Measurements from ENCODE around the gene HTR3E. TPM values are rescaled to one million over a fixed set of nuclear protein-coding genes. Genes with fewer than 3 reads are reported as not detected.
"Not testable (repeated sequence)": the region's sequence is repeated elsewhere in the genome, so short reads cannot be mapped to it uniquely, and the experiment has no call there.

HTR3E gene
- total RNA-seq, 2 experiments from 2014 or later = not detected

DNA sequence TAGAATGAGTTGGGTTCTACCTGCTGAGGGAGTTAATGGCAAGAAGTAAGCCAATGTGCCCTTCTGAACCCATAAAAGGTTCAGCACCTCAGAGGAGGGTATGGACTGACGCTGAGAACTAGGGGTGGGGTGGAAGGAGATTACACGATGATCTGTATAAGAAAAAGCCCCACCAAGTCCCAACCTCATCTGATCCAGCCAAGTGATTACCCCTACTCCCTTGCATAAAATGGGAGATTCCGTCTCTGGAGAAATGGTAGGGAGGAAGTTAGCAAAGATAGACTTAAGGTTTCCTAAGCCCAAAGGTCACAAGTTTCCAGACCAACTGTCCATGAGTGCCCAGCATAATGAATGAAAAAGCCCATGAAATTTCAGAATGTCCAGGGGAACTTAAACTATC is 51.2 kb downstream of the HTR3E start:
- Mint-ChIP-seq H3K9me3 (no peaks in the 10 kb centered on the region), H3K4me1 (ENCODE audit: low read depth) (no peaks in the 10 kb centered on the region), H3K36me3 (ENCODE audit: low read depth) (peaks cover 38% of the 10 kb centered on the region), H3K27ac (no peak overlapping the region), H3K4me3 (no peak overlapping the region), H3K27me3 (no peaks in the 10 kb centered on the region)
- no peak overlapping the region for H3K4me3 ChIP-seq (ENCODE audit: low read length)
- intact Hi-C loops (cut with DNase I, micrococcal nuclease) = loop anchor here in 1 of 2 experiments (10.0 kb wide), 2 partner anchors 367 to 397 kb away; no protein-coding TSS in a partner anchor
- H3K36me3 ChIP-seq (ENCODE audit: insufficient read depth, low read length) = peaks cover 34% of the 10 kb centered on the region
- ATAC-seq (ENCODE audit: poor library complexity) (no peak), DNase-seq (no peak)
- H3K9me3 ChIP-seq (ENCODE audit: control insufficient read depth in 1 of 2, insufficient read depth in 1 of 2, low read length in 2 of 2) = no peaks in the 10 kb centered on the region
- TF ChIP-seq, protein P1, sequence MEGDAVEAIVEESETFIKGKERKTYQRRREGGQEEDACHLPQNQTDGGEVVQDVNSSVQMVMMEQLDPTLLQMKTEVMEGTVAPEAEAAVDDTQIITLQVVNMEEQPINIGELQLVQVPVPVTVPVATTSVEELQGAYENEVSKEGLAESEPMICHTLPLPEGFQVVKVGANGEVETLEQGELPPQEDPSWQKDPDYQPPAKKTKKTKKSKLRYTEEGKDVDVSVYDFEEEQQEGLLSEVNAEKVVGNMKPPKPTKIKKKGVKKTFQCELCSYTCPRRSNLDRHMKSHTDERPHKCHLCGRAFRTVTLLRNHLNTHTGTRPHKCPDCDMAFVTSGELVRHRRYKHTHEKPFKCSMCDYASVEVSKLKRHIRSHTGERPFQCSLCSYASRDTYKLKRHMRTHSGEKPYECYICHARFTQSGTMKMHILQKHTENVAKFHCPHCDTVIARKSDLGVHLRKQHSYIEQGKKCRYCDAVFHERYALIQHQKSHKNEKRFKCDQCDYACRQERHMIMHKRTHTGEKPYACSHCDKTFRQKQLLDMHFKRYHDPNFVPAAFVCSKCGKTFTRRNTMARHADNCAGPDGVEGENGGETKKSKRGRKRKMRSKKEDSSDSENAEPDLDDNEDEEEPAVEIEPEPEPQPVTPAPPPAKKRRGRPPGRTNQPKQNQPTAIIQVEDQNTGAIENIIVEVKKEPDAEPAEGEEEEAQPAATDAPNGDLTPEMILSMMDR (IDR thresholded peaks at IDR 0.05) = no peak
- H3K27me3 ChIP-seq (ENCODE audit: control insufficient read depth in 1 of 2, insufficient read depth in 2 of 2, low read length in 2 of 2) = no peaks in the 10 kb centered on the region
- ChIA-PET POLR2A (interaction anchor here (1.7 kb wide), 1 partner anchor 13 kb away, joined by 4 read pairs; the partner anchor contains the start of gene EIF2B5), CTCF (interaction anchor here (1.0 kb wide), 1 partner anchor 10 kb away, joined by 3 read pairs; no protein-coding TSS in a partner anchor)
- H3K27ac ChIP-seq (ENCODE audit: low read depth in 1 of 2, low read length in 2 of 2) = no peak overlapping the region
- no peaks in the 10 kb centered on the region for H3K4me1 ChIP-seq (ENCODE audit: insufficient read depth, low read length)

DNA sequence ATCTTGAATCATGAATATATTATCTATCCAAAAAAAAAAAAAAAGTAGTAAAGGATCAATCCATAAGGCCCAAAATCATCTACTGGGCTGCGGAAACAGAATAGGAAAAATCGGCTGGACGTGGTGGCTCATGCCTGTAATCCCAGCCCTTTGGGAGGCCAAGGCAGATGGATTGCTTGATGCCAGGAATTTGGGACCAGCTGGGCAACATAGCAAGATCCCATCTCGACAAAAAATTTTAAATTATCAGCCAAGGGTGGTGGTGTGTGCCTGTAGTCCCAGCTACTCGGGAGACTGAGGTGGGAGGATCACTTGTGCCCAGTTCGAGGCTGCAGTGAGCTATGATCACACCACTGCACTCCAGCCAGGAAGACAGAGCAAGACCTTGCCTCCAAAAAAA is 52.3 kb downstream of the HTR3E start:
- Mint-ChIP-seq H3K36me3 (ENCODE audit: low read depth) (peaks cover 27% of the 10 kb centered on the region), H3K27me3 (no peaks in the 10 kb centered on the region), H3K27ac (no peak overlapping the region), H3K4me1 (ENCODE audit: low read depth) (peaks cover 7% of the 10 kb centered on the region), H3K4me3 (no peak overlapping the region), H3K9me3 (no peaks in the 10 kb centered on the region)
- ChIA-PET CTCF (interaction anchor here (1.0 kb wide), 1 partner anchor 9 kb away, joined by 3 read pairs; no protein-coding TSS in a partner anchor), POLR2A (interaction anchor here (0.6 to 1.7 kb wide), 2 partner anchors 9 to 14 kb away, joined by 3 to 4 read pairs; partner anchors contain the start of gene EIF2B5)
- ATAC-seq (ENCODE audit: poor library complexity) = no peak
- Histone ChIP-seq H3K4me3 (ENCODE audit: low read length) (no peak overlapping the region), H3K36me3 (ENCODE audit: insufficient read depth, low read length) (peaks cover 24% of the 10 kb centered on the region), H3K9me3 (ENCODE audit: control insufficient read depth in 1 of 2, insufficient read depth in 1 of 2, low read length in 2 of 2) (no peaks in the 10 kb centered on the region), H3K4me1 (ENCODE audit: insufficient read depth, low read length) (no peaks in the 10 kb centered on the region), H3K27ac (ENCODE audit: low read depth in 1 of 2, low read length in 2 of 2) (no peak overlapping the region), H3K27me3 (ENCODE audit: control insufficient read depth in 1 of 2, insufficient read depth in 2 of 2, low read length in 2 of 2) (no peaks in the 10 kb centered on the region)
- TF ChIP-seq, protein P1 (IDR thresholded peaks at IDR 0.05) = no peak
- intact Hi-C loops (cut with DNase I, micrococcal nuclease) = loop anchor here in 1 of 2 experiments (10.0 kb wide), 2 partner anchors 366 to 396 kb away; no protein-coding TSS in a partner anchor
- DNase-seq = no peak

DNA sequence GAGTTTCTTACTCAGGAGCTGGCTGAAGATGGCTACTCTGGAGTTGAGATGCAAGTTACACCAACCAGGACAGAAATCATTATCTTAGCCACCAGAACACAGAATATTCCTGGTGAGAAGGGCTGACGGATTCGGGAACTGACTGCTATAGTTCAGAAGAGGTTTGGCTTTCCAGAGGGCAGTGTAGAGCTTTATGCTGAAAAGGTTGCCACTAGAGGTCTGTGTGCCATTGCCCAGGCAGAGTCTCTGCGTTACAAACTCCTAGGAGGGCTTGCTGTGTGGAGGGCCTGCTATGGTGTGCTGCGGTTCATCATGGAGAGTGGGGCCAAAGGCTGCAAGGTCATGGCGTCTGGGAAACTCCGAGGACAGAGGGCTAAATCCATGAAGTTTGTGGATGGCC is 52.9 kb downstream of the HTR3E start:
- CTCF ChIA-PET, H3K4me3 Mint-ChIP-seq: not testable (repeated sequence)

More for the DNA sequence above, 52.9 kb downstream of the HTR3E start:
- Mint-ChIP-seq H3K36me3 (ENCODE audit: low read depth) (peaks cover 21% of the 10 kb centered on the region), H3K4me1 (ENCODE audit: low read depth) (peaks cover 13% of the 10 kb centered on the region)
- not testable (repeated sequence) for H3K9me3 ChIP-seq (ENCODE audit: control insufficient read depth in 1 of 2, insufficient read depth in 1 of 2, low read length in 2 of 2); H3K9me3 Mint-ChIP-seq; H3K27me3 Mint-ChIP-seq; ATAC-seq (ENCODE audit: poor library complexity); H3K27ac Mint-ChIP-seq; H3K27ac ChIP-seq (ENCODE audit: low read depth in 1 of 2, low read length in 2 of 2); H3K27me3 ChIP-seq (ENCODE audit: control insufficient read depth in 1 of 2, insufficient read depth in 2 of 2, low read length in 2 of 2); H3K4me3 ChIP-seq (ENCODE audit: low read length); H3K4me1 ChIP-seq (ENCODE audit: insufficient read depth, low read length); DNase-seq
- POLR2A ChIA-PET = interaction anchor here (0.6 to 1.7 kb wide), 2 partner anchors 9 to 15 kb away, joined by 3 to 4 read pairs; partner anchors contain the start of gene EIF2B5
- intact Hi-C loops (cut with DNase I, micrococcal nuclease) = loop anchor here in 1 of 2 experiments (10.0 kb wide), 2 partner anchors 365 to 395 kb away; no protein-coding TSS in a partner anchor
- peaks cover 17% of the 10 kb centered on the region for H3K36me3 ChIP-seq (ENCODE audit: insufficient read depth, low read length)
